GM23248 (cell line): ENCODE results near the gene EBLN2. TPM values are rescaled to one million over a fixed set of nuclear protein-coding genes. Genes with fewer than 3 reads are reported as not detected.

ENCODE experiments used
- DNase-seq: peaks from one replicate; pipeline ENCODE4 v3.0.0-alpha.2; 2015
- H2AFZ ChIP-seq: fragments of 200-600 bp; sonication (generic); 2 replicates; pipeline ENCODE4 v1.6.1; 2016; ENCODE audit warnings: antibody characterized with exemption
- H3F3A ChIP-seq: fragments of 200-600 bp; sonication (generic); 2 replicates; pipeline ENCODE4 v1.6.1; 2016; ENCODE audit warnings: mild to moderate bottlenecking, antibody characterized with exemption, mixed run types; ENCODE audit not compliant: insufficient read depth
- H3K27ac ChIP-seq: fragments of 200-600 bp; sonication (generic); 2 replicates; pipeline ENCODE4 v1.5.1; 2016; ENCODE audit warnings: mild to moderate bottlenecking
- H3K27me3 ChIP-seq: fragments of 200-600 bp; sonication (generic); replicated peaks from 2 replicates; pipeline ENCODE4 v1.6.1; 2016; ENCODE audit warnings: mild to moderate bottlenecking; ENCODE audit not compliant: insufficient read depth
- H3K36me3 ChIP-seq: fragments of 200-600 bp; sonication (generic); 2 replicates; pipeline ENCODE4 v1.6.1; 2016; ENCODE audit warnings: low read depth, mild to moderate bottlenecking
- H3K4me1 ChIP-seq: fragments of 200-600 bp; sonication (generic); 2 replicates; pipeline ENCODE4 v1.6.1; 2016; ENCODE audit warnings: mild to moderate bottlenecking; ENCODE audit not compliant: insufficient read depth
- H3K4me2 ChIP-seq: fragments of 200-600 bp; sonication (generic); one replicate; pipeline ENCODE4 v1.6.1; 2016; ENCODE audit warnings: mild to moderate bottlenecking; ENCODE audit not compliant: unreplicated experiment
- H3K4me3 ChIP-seq: fragments of 200-600 bp; sonication (generic); 2 replicates; pipeline ENCODE4 v1.5.1; 2016; ENCODE audit warnings: mild to moderate bottlenecking
- H3K79me2 ChIP-seq: fragments of 200-600 bp; sonication (generic); 2 replicates; pipeline ENCODE4 v1.6.1; 2016; ENCODE audit warnings: mild to moderate bottlenecking; ENCODE audit not compliant: insufficient read depth
- H3K9ac ChIP-seq: fragments of 200-600 bp; sonication (generic); 2 replicates; pipeline ENCODE4 v1.6.1; 2016; ENCODE audit warnings: mild to moderate bottlenecking
- H3K9me2 ChIP-seq: fragments of 200-600 bp; sonication (generic); 2 replicates; pipeline ENCODE4 v1.6.1; 2016; ENCODE audit warnings: mixed run types, mild to moderate bottlenecking, moderate library complexity; ENCODE audit not compliant: insufficient read depth
- H3K9me3 ChIP-seq: fragments of 200-600 bp; sonication (generic); one replicate; pipeline ENCODE4 v1.6.1; 2017; ENCODE audit warnings: low read depth
- H4K20me1 ChIP-seq: fragments of 200-600 bp; sonication (generic); 2 replicates; pipeline ENCODE4 v1.6.0; 2016; ENCODE audit not compliant: insufficient read depth
- EZH2 ChIP-seq: fragments of 200-600 bp; sonication (generic); IDR thresholded peaks from 2 replicates; pipeline ENCODE4 v1.6.1; 2018; ENCODE audit warnings: antibody characterized with exemption, mild to moderate bottlenecking; ENCODE audit not compliant: insufficient read depth, poor library complexity, severe bottlenecking
- EZH2phosphoT487 ChIP-seq: fragments of 200-600 bp; sonication (generic); IDR thresholded peaks from 2 replicates; pipeline ENCODE4 v1.6.1; 2018; ENCODE audit warnings: antibody characterized with exemption, moderate library complexity, mild to moderate bottlenecking, low read depth; ENCODE audit not compliant: insufficient read depth
- WGBS, 2 experiments: methylation state at CpG; one replicate each; pipeline ENCODE4 v1.1.6; 2015 to 2017; ENCODE audit warnings: low lambda C conversion rate in 2 of 2, low coverage in 1 of 2; ENCODE audit errors: missing lambda C conversion rate in 2 of 2; 5-methylcytosine and 5-hydroxymethylcytosine counted together
- in situ Hi-C: fragments of 300-500 bp; cut with MboI; formaldehyde crosslinking; loops from 2 replicates; pipeline ENCODE4 v1.15.0; 2020
- polyA plus RNA-seq: library from polyadenylated mRNA; unstranded; fragments of >200 nt; fragmentation: Nextera tagmentation; extraction: Ambion mirVana; gene quantifications from 2 replicates; pipeline ENCODE4 v1.2.1, GENCODE V29; 2016
- total RNA-seq: library from RNA; depleted of rRNA; stranded (reverse); fragments of >200 nt; shearing (Covaris generic); gene quantifications from 2 replicates; pipeline ENCODE4 v1.2.3, GENCODE V29; 2014

EBLN2 gene
- total and polyA plus RNA-seq, 2 experiments from 2014 or later, result 1.6 to 1.7 TPM

- H3K4me1 ChIP-seq, result peaks cover 54% of the 10 kb centered on the region
- in situ Hi-C loops, result no loop called here
- 62 to 64% methylated on average over 3 of the region's 3 CpGs for WGBS, 2 experiments
Observed at GRCh38 chr3:73041537-73041936, 19.9 kb upstream of the EBLN2 start.

GRCh38 chr3:73043414-73043813, 18.0 kb upstream of the EBLN2 start:
- H3F3A ChIP-seq, result peaks cover 15% of the 10 kb centered on the region
- DNase-seq, result no peak
- TF ChIP-seq EZH2 (no peak), EZH2phosphoT487 (no peak)
- H3K27ac ChIP-seq, result no peak overlapping the region
- H3K4me2 ChIP-seq, result no peak overlapping the region
- H3K9me3 ChIP-seq, result no peaks in the 10 kb centered on the region
- H2AFZ ChIP-seq, result no peak overlapping the region
- no peaks in the 10 kb centered on the region for H3K27me3 ChIP-seq
- H3K9me2 ChIP-seq, result no peaks in the 10 kb centered on the region
- in situ Hi-C loops, result no loop called here
- H3K79me2 ChIP-seq, result no peaks in the 10 kb centered on the region; the same call in 1 of the 2 replicates
- H3K4me3 ChIP-seq, result no peak overlapping the region
- H3K4me1 ChIP-seq, result peaks cover 41% of the 10 kb centered on the region
- peaks cover 47% of the 10 kb centered on the region; the same call in 1 of the 2 replicates for H4K20me1 ChIP-seq
- no peak overlapping the region for H3K9ac ChIP-seq
- 0 out of 2 replicates have a peak, but pooled peaks cover 4% of the 10 kb centered on the region for H3K36me3 ChIP-seq
- 48 to 72% methylated on average over 1 of the region's 1 CpG for WGBS, 2 experiments

More at GRCh38 chr3:73041537-73041936, 19.9 kb upstream of the EBLN2 start:
- Histone ChIP-seq H3K9ac (no peak overlapping the region), H3F3A (peaks cover 32% of the 10 kb centered on the region), H4K20me1 (peaks cover 56% of the 10 kb centered on the region), H3K4me3 (no peak overlapping the region), H3K36me3 (no peaks in the 10 kb centered on the region), H3K9me3 (no peaks in the 10 kb centered on the region), H2AFZ (no peak overlapping the region), H3K27ac (no peak overlapping the region), H3K79me2 (no peaks in the 10 kb centered on the region; the same call in 1 of the 2 replicates), H3K27me3 (no peaks in the 10 kb centered on the region), H3K4me2 (no peak overlapping the region), H3K9me2 (no peaks in the 10 kb centered on the region; the same call in 1 of the 2 replicates)
- TF ChIP-seq EZH2phosphoT487, result no peak
- no peak for TF ChIP-seq EZH2
- no peak for DNase-seq

DNA sequence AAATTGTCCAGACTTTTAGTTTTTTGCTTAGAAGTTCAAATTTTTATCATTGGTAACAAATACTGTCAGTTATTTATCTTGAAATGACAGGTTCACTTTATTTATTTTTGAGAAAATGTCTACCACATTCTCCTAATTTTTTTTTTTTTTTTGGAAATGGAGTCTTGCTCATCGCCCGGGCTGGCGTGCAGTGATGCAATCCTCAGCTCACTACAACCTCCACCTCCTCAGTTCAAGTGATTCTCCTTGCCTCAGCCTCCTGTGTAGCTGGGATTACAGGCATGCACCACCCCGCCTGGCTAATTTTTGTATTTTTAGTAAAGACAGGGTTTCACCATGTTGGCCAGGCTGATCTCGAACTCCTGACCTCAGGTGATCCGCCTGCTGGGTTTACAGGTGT, 16.1 kb upstream of the EBLN2 start:
- Histone ChIP-seq H3K4me1 (peaks cover 34% of the 10 kb centered on the region), H2AFZ (no peak overlapping the region), H3F3A (peaks cover 15% of the 10 kb centered on the region; the same call in 1 of the 2 replicates), H3K9ac (no peak overlapping the region), H3K4me3 (no peak overlapping the region), H3K9me3 (no peaks in the 10 kb centered on the region), H3K27me3 (no peaks in the 10 kb centered on the region), H3K4me2 (no peak overlapping the region), H3K9me2 (no peaks in the 10 kb centered on the region), H3K79me2 (no peaks in the 10 kb centered on the region; the same call in 1 of the 2 replicates), H3K27ac (0 out of 2 replicates have a peak overlapping the region, but pooled peaks have one; percentile 25), H3K36me3 (peaks cover 7% of the 10 kb centered on the region; the same call in 1 of the 2 replicates), H4K20me1 (peaks cover 43% of the 10 kb centered on the region; the same call in 1 of the 2 replicates)
- WGBS, 2 experiments, result 58 to 65% methylated on average over 6 of the region's 6 CpGs
- TF ChIP-seq EZH2, result no peak
- no peak for TF ChIP-seq EZH2phosphoT487
- DNase-seq, result peak; percentile 71
- in situ Hi-C loops, result no loop called here

DNA sequence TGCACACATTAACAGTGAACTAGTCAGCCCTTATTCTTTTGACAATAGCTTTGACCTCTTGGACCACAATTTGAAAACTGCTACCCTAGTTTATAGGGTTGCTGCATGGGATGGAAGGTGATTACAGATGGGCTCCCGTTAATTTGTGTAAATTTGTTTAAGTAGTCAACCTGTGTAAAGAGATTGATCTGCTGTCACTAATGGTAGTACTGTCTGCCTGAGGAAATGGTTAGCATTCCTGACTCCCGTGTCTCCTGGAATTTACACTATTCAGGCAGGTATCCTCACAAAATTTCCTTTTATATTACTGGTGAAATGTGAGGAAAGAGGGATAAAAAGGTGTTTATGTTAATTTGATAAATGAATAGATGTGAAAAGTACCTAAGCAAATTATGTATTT, 15.3 kb upstream of the EBLN2 start:
- no peak overlapping the region for H3K27ac ChIP-seq
- TF ChIP-seq EZH2 (no peak), EZH2phosphoT487 (no peak)
- in situ Hi-C loops, result no loop called here

More for the DNA sequence above, 15.3 kb upstream of the EBLN2 start:
- Histone ChIP-seq H3K27me3 (no peaks in the 10 kb centered on the region), H3K4me2 (no peak overlapping the region), H3K79me2 (no peaks in the 10 kb centered on the region; the same call in 1 of the 2 replicates), H4K20me1 (peaks cover 37% of the 10 kb centered on the region; the same call in 1 of the 2 replicates), H3K9me2 (no peaks in the 10 kb centered on the region), H3F3A (peaks cover 12% of the 10 kb centered on the region; the same call in 1 of the 2 replicates), H3K4me1 (peaks cover 34% of the 10 kb centered on the region), H3K36me3 (peaks cover 12% of the 10 kb centered on the region; the same call in 1 of the 2 replicates), H3K9me3 (no peaks in the 10 kb centered on the region), H3K4me3 (no peak overlapping the region), H3K9ac (no peak overlapping the region), H2AFZ (no peak overlapping the region)
- no peak for DNase-seq
- WGBS, 2 experiments, result 67 to 71% methylated on average over 2 of the region's 2 CpGs
